Duodenal mucosa (tissue), 2 donors: Measurements from ENCODE around the gene EGLN3.
A peak's percentile ranks its signal among the peaks of the same experiment; 100 is the strongest.

Experiments used
- H3K27ac ChIP-seq: one replicate; pipeline ENCODE4 v1.7.0; 2013; ENCODE audit warnings: low read depth, low read length
- H3K27me3 ChIP-seq, 2 donors: one replicate each; pipeline ENCODE4 v1.7.0; 2013; ENCODE audit warnings: low read length in 2 of 2, control low read depth in 1 of 2; ENCODE audit not compliant: insufficient read depth in 2 of 2, control insufficient read depth in 1 of 2
- H3K36me3 ChIP-seq, 2 donors: one replicate each; pipeline ENCODE4 v1.7.0; 2013; ENCODE audit warnings: low read length in 2 of 2, control low read depth in 1 of 2; ENCODE audit not compliant: insufficient read depth in 2 of 2, control insufficient read depth in 1 of 2
- H3K4me1 ChIP-seq, 2 donors: one replicate each; pipeline ENCODE4 v1.7.0; 2013; ENCODE audit warnings: low read length in 2 of 2, control low read depth in 1 of 2; ENCODE audit not compliant: insufficient read depth in 2 of 2, control insufficient read depth in 1 of 2
- H3K4me3 ChIP-seq, 2 donors: one replicate each; pipeline ENCODE4 v1.7.0; 2013; ENCODE audit warnings: low read length in 2 of 2, low read depth in 1 of 2
- H3K9ac ChIP-seq, 2 donors: one replicate each; pipeline ENCODE4 v1.7.0; 2013; ENCODE audit warnings: low read length in 2 of 2, low read depth in 1 of 2
- H3K9me3 ChIP-seq, 2 donors: one replicate each; pipeline ENCODE4 v1.7.0; 2013; ENCODE audit warnings: low read length in 2 of 2, control low read depth in 1 of 2; ENCODE audit not compliant: control insufficient read depth in 1 of 2

Gene EGLN3

GRCh38 chr14:33949411-33949893 lies 1.4 kb downstream of the EGLN3 start:
- Histone ChIP-seq H3K27me3 (no peaks in the 10 kb centered on the region), H3K36me3 (no peaks in the 10 kb centered on the region), H3K27ac (no peak overlapping the region), H3K9ac (peak overlapping the region; percentile 61 to 88), H3K4me3 (peak overlapping the region; percentile 66 to 89), H3K9me3 (no peaks in the 10 kb centered on the region), H3K4me1 (peaks cover 23 to 32% of the 10 kb centered on the region in 2 donors)

GRCh38 chr14:33948869-33949408 lies 1.9 kb downstream of the EGLN3 start:
- no peaks in the 10 kb centered on the region for H3K27me3 ChIP-seq
- peak overlapping the region; percentile 66 to 89 for H3K4me3 ChIP-seq

GRCh38 chr14:33948145-33948868 lies 2.6 kb downstream of the EGLN3 start:
- Histone ChIP-seq H3K27me3 (no peaks in the 10 kb centered on the region), H3K36me3 (no peaks in the 10 kb centered on the region), H3K27ac (no peak overlapping the region), H3K4me3 (peak overlapping the region; percentile 66 to 89), H3K9ac (peak overlapping the region; percentile 60 to 61), H3K4me1 (peaks cover 25 to 37% of the 10 kb centered on the region in 2 donors), H3K9me3 (no peaks in the 10 kb centered on the region)

More at GRCh38 chr14:33948869-33949408, 1.9 kb downstream of the EGLN3 start:
- Histone ChIP-seq H3K9me3 (no peaks in the 10 kb centered on the region), H3K36me3 (no peaks in the 10 kb centered on the region), H3K27ac (no peak overlapping the region), H3K9ac (peak overlapping the region; percentile 60 to 61), H3K4me1 (peaks cover 23 to 32% of the 10 kb centered on the region in 2 donors)

GRCh38 chr14:33946679-33947476 lies 4.0 kb downstream of the EGLN3 start:
- Histone ChIP-seq H3K9ac (no peak overlapping the region), H3K4me1 (peaks cover 37 to 49% of the 10 kb centered on the region in 2 donors), H3K27me3 (no peaks in the 10 kb centered on the region), H3K36me3 (no peaks in the 10 kb centered on the region), H3K4me3 (peak overlapping the region; percentile 37 to 48), H3K9me3 (no peaks in the 10 kb centered on the region), H3K27ac (no peak overlapping the region)

- Histone ChIP-seq H3K27me3 (no peaks in the 10 kb centered on the region), H3K4me3 (no peak overlapping the region), H3K27ac (no peak overlapping the region), H3K36me3 (no peaks in the 10 kb centered on the region), H3K9ac (no peak overlapping the region), H3K9me3 (no peaks in the 10 kb centered on the region), H3K4me1 (peaks cover 37 to 52% of the 10 kb centered on the region in 2 donors)
Measured at GRCh38 chr14:33945210-33946088, 5.4 kb downstream of the EGLN3 start.

GRCh38 chr14:33943096-33943883 lies 7.6 kb downstream of the EGLN3 start:
- Histone ChIP-seq H3K27me3 (no peaks in the 10 kb centered on the region), H3K9ac (no peak overlapping the region), H3K4me3 (peak overlapping the region in 1 of 2 donors; percentile 3), H3K36me3 (no peaks in the 10 kb centered on the region), H3K9me3 (no peaks in the 10 kb centered on the region), H3K4me1 (peaks cover 47 to 65% of the 10 kb centered on the region in 2 donors), H3K27ac (no peak overlapping the region)

GRCh38 chr14:33941718-33942117 lies 9.2 kb downstream of the EGLN3 start:
- no peak overlapping the region for H3K27ac ChIP-seq
- H3K4me1 ChIP-seq: peaks cover 58 to 64% of the 10 kb centered on the region in 2 donors

GRCh38 chr14:33940561-33941011 lies 10.3 kb downstream of the EGLN3 start:
- no peaks in the 10 kb centered on the region for H3K27me3 ChIP-seq
- no peaks in the 10 kb centered on the region for H3K36me3 ChIP-seq
- H3K4me1 ChIP-seq: peaks cover 51 to 59% of the 10 kb centered on the region in 2 donors
- H3K27ac ChIP-seq: no peak overlapping the region
- H3K4me3 ChIP-seq: no peak overlapping the region
- no peak overlapping the region for H3K9ac ChIP-seq
- no peaks in the 10 kb centered on the region for H3K9me3 ChIP-seq

More at GRCh38 chr14:33941718-33942117, 9.2 kb downstream of the EGLN3 start:
- H3K9me3 ChIP-seq: no peaks in the 10 kb centered on the region
- no peaks in the 10 kb centered on the region for H3K36me3 ChIP-seq
- H3K4me3 ChIP-seq: no peak overlapping the region
- no peaks in the 10 kb centered on the region for H3K27me3 ChIP-seq
- no peak overlapping the region for H3K9ac ChIP-seq
